NT2/D1 (cell line): ENCODE data around the gene FSTL4.

Source experiments
- DNase-seq: peaks from one replicate; pipeline ENCODE4 v3.0.0-alpha.2; 2011; ENCODE audit warnings: low read depth, low spot score
- H3K27me3 ChIP-seq: 2 replicates; pipeline ENCODE4 v1.6.0; 2011; ENCODE audit warnings: mild to moderate bottlenecking; ENCODE audit not compliant: insufficient read length, insufficient read depth
- H3K36me3 ChIP-seq: 2 replicates; pipeline ENCODE4 v1.6.1; 2011; ENCODE audit warnings: mild to moderate bottlenecking, low read length, mixed read lengths; ENCODE audit not compliant: insufficient read depth, insufficient read length
- H3K4me1 ChIP-seq: 2 replicates; pipeline ENCODE4 v1.5.1; 2011; ENCODE audit not compliant: insufficient read depth, insufficient read length
- H3K4me3 ChIP-seq: 2 replicates; pipeline ENCODE4 v1.5.1; 2011; ENCODE audit warnings: low read depth; ENCODE audit not compliant: insufficient read length
- H3K9ac ChIP-seq: 2 replicates; pipeline ENCODE4 v1.6.0; 2011; ENCODE audit warnings: low read depth; ENCODE audit not compliant: insufficient read length
- H3K9me3 ChIP-seq: 2 replicates; pipeline ENCODE4 v1.5.1; 2011; ENCODE audit warnings: mild to moderate bottlenecking, low read length; ENCODE audit not compliant: insufficient read depth
- SUZ12 ChIP-seq: IDR thresholded peaks from 2 replicates; pipeline ENCODE4 v1.6.1; 2011; ENCODE audit not compliant: insufficient read length, insufficient read depth; ENCODE audit errors: extremely low read depth
- YY1 ChIP-seq: IDR thresholded peaks from 2 replicates; pipeline ENCODE4 v1.6.1; 2011; ENCODE audit not compliant: insufficient read length, insufficient read depth
- ZNF274 ChIP-seq: IDR thresholded peaks from 2 replicates; pipeline ENCODE4 v1.6.1; 2011; ENCODE audit warnings: mild to moderate bottlenecking, low read depth, low read length

The FSTL4 gene

DNA sequence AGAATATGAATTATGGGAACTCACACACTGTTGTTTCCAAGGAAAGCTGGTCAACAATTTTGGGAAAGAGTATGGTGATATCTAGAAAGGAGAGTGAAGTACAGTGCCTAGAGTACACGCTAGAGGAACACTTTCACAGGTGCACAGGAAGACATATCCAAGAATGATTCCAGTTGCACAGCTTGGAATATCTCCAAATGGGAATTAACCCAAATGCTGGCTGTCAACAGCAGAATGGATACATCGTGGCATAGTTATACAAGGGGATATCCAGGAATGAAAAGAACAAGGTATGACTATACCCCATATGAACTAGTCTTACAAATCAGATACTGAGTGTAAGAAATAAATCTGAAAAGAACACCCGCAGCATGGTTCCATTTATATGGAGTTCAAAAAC is 231.3 kb downstream of the FSTL4 start:
- no peak for DNase-seq
- Histone ChIP-seq H3K4me3 (no peak overlapping the region), H3K4me1 (peaks cover 5% of the 10 kb centered on the region), H3K9me3 (peaks cover 22% of the 10 kb centered on the region), H3K27me3 (no peaks in the 10 kb centered on the region), H3K9ac (no peak overlapping the region), H3K36me3 (no peaks in the 10 kb centered on the region)
- TF ChIP-seq YY1 (no peak), ZNF274 (no peak), SUZ12 (no peak)

DNA sequence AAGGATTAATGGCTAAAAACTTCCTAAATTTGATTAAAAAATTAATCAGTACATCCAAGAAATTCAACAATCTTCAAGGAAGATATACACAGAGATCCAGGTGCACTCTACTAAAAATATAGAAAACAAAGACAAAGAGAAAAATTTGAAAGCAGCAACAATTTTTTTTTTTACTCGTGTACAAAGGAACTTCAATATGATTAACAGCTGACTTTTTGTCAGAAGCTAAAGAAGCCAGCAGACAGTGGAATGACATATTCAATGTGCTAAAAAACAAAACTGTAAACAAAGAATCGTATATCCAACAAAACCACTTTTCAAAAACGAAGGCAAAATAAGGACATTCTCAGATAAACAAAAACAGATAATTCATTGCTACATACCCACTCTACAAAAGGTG is 234.6 kb downstream of the FSTL4 start:
- no peak for DNase-seq
- Histone ChIP-seq H3K9ac (no peak overlapping the region), H3K4me1 (no peaks in the 10 kb centered on the region), H3K36me3 (no peaks in the 10 kb centered on the region), H3K4me3 (no peak overlapping the region), H3K9me3 (peaks cover 22% of the 10 kb centered on the region), H3K27me3 (no peaks in the 10 kb centered on the region)
- no peak for TF ChIP-seq ZNF274
- no peak for TF ChIP-seq YY1
- no peak for TF ChIP-seq SUZ12

DNA sequence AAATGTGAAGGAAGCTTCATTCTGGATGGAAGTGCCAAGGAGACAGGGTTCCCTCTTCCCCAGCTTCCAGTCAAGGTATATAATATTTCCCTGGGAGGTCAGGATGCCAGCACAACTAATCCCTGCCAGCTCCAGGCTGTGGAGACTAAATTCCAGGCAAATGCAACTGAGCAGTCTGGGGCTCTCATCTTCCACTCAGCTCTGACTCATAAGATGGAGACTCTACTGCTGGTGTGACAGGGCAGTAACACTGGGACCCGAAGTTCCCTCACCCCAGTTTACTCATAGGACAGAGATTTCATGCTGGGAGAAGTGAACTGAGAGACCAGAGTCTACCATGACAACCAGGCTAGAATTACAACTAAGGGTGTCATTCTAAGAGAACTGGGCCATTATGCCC is 235.4 kb downstream of the FSTL4 start:
- no peaks in the 10 kb centered on the region for H3K27me3 ChIP-seq
- no peak for DNase-seq
- H3K36me3 ChIP-seq: no peaks in the 10 kb centered on the region
- TF ChIP-seq YY1 (no peak), ZNF274 (no peak), SUZ12 (no peak)
- H3K4me1 ChIP-seq: no peaks in the 10 kb centered on the region
- no peak overlapping the region for H3K4me3 ChIP-seq
- H3K9ac ChIP-seq: no peak overlapping the region
- H3K9me3 ChIP-seq: peaks cover 22% of the 10 kb centered on the region

- TF ChIP-seq YY1 (no peak), ZNF274 (no peak), SUZ12 (no peak)
- DNase-seq: no peak
- no peaks in the 10 kb centered on the region for H3K4me1 ChIP-seq
- no peaks in the 10 kb centered on the region for H3K27me3 ChIP-seq
- no peak overlapping the region for H3K4me3 ChIP-seq
- H3K9me3 ChIP-seq: peaks cover 16% of the 10 kb centered on the region
- H3K36me3 ChIP-seq: no peaks in the 10 kb centered on the region
- no peak overlapping the region for H3K9ac ChIP-seq
These were observed 239.0 kb downstream of the FSTL4 start for GRCh38 chr5:133373121-133373870.

- Histone ChIP-seq H3K9ac (no peak overlapping the region), H3K4me3 (no peak overlapping the region), H3K36me3 (no peaks in the 10 kb centered on the region), H3K9me3 (peaks cover 7% of the 10 kb centered on the region), H3K27me3 (no peaks in the 10 kb centered on the region), H3K4me1 (no peaks in the 10 kb centered on the region)
- no peak for TF ChIP-seq YY1
- no peak for TF ChIP-seq SUZ12
- no peak for TF ChIP-seq ZNF274
- DNase-seq: no peak
These were observed 239.9 kb downstream of the FSTL4 start for GRCh38 chr5:133372293-133372937.

DNA sequence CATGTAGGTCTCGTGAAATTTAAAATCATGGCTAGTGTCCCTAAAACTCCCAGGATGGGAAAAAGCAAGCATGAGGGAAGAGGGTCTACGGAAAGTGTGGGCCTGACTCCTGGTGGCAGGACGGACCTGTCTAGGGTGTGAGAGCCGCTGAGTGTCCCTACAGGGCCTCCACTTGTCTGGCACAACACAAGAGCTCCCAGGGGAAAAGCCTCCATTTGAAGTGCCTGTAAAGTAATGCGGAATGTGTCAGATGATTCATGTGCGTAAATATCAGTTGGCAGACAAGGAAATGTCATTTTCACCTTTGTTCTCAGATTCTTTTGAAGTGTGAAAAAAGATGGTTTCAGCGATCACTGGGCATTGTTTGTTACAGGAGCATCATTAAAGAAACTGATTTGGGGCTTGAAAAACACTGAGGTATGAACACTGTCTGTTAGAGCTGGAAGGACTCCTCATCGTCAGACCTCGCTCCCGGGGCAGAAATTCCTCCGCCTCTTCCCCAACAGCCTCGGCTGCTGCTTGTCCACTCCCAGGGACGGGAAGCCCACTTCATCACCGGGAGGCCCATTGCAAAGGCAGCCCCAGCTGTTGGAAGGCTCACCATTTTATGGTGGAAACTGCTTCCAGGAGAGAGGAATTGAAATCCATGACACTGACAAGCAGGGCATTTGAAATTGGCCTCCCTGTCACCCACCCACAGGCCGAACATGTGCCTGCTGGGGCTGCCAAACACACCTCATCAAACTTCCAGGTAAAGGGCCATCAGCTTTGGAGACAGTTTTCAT is 240.8 kb downstream of the FSTL4 start:
- Histone ChIP-seq H3K36me3 (no peaks in the 10 kb centered on the region), H3K4me1 (no peaks in the 10 kb centered on the region), H3K9ac (no peak overlapping the region), H3K9me3 (no peaks in the 10 kb centered on the region), H3K27me3 (no peaks in the 10 kb centered on the region), H3K4me3 (no peak overlapping the region)
- no peak for TF ChIP-seq YY1
- TF ChIP-seq SUZ12: no peak
- no peak for TF ChIP-seq ZNF274
- DNase-seq: no peak

GRCh38 chr5:133370904-133371303 is 241.4 kb downstream of the FSTL4 start:
- no peaks in the 10 kb centered on the region for H3K27me3 ChIP-seq

More at GRCh38 chr5:133370904-133371303, 241.4 kb downstream of the FSTL4 start:
- H3K9me3 ChIP-seq: no peaks in the 10 kb centered on the region
- no peaks in the 10 kb centered on the region for H3K36me3 ChIP-seq
- no peak for TF ChIP-seq ZNF274
- no peak for TF ChIP-seq YY1
- TF ChIP-seq SUZ12: no peak
- no peaks in the 10 kb centered on the region for H3K4me1 ChIP-seq
- no peak for DNase-seq
- no peak overlapping the region for H3K9ac ChIP-seq
- H3K4me3 ChIP-seq: no peak overlapping the region
